Transverse colon (tissue), 4 donors: ENCODE measurements around the gene TMED8. TPM values are rescaled to one million over a fixed set of nuclear protein-coding genes. Genes with fewer than 3 reads are reported as not detected.
"Not testable (repeated sequence)": the region's sequence is repeated elsewhere in the genome, so short reads cannot be mapped to it uniquely, and the experiment has no call there.

ENCODE experiments used
- DNase-seq: peaks from one replicate; pipeline ENCODE4 v3.0.0-alpha.2; 2019
- H3K27ac ChIP-seq, 4 donors: fragments of 200-600 bp; sonication (generic); 2 replicates each; pipeline ENCODE4 v1.5.1; 2016 to 2018; ENCODE audit warnings: inconsistent platforms in 4 of 4
- H3K27me3 ChIP-seq: fragments of 200-600 bp; sonication (generic); 2 replicates; pipeline ENCODE4 v1.5.1; 2017; ENCODE audit warnings: inconsistent platforms
- H3K36me3 ChIP-seq, 4 donors: fragments of 200-600 bp; sonication (generic); 2 replicates each; pipeline ENCODE4 v1.5.1; 2017 to 2019; ENCODE audit warnings: inconsistent platforms in 4 of 4
- H3K4me1 ChIP-seq, 4 donors: fragments of 200-600 bp; sonication (generic); 2 replicates each; pipeline ENCODE4 v1.5.1; 2017 to 2020; ENCODE audit warnings: inconsistent platforms in 4 of 4
- H3K4me3 ChIP-seq, 4 donors: fragments of 200-600 bp; sonication (generic); 1 replicate in 1 of 4; 2 replicates in 3 of 4; pipeline versions ENCODE4 v1.5.1 to v1.6.1; 2017 to 2019; ENCODE audit warnings: inconsistent platforms in 4 of 4
- H3K9me3 ChIP-seq, 2 donors: fragments of 200-600 bp; sonication (generic); 2 replicates each; pipeline ENCODE4 v1.5.1; 2017 to 2019; ENCODE audit warnings: inconsistent platforms in 2 of 2
- CTCF ChIP-seq, 5 experiments: fragments of 200-600 bp in 3 of 5; fragments of 450-650 bp in 2 of 5; sonication (generic) in 3 of 5; IDR thresholded peaks; 1 replicate in 2 of 5; 2 replicates in 3 of 5; pipeline ENCODE4 v1.5.1; 2016 to 2017; ENCODE audit warnings: antibody characterized with exemption in 5 of 5, inconsistent platforms in 3 of 5, mild to moderate bottlenecking in 2 of 5, moderate library complexity in 1 of 5
- EP300 ChIP-seq: sonication (generic); formaldehyde crosslinking; IDR thresholded peaks from one replicate; pipeline ENCODE4 v1.6.1; 2017; ENCODE audit warnings: antibody characterized with exemption, low read depth
- POLR2A ChIP-seq: fragments of 450-650 bp; IDR thresholded peaks from one replicate; pipeline ENCODE4 v1.6.1; 2016; ENCODE audit warnings: antibody characterized with exemption, mild to moderate bottlenecking, moderate library complexity
- POLR2AphosphoS5 ChIP-seq, 3 donors: sonication (generic); formaldehyde crosslinking; IDR thresholded peaks; one replicate each; pipeline ENCODE4 v1.6.1; 2016; ENCODE audit warnings: antibody characterized with exemption in 3 of 3
- WGBS, 2 donors: methylation state at CpG; one replicate each; pipeline ENCODE4 v1.1.5; 2018; ENCODE audit warnings: low coverage in 1 of 2; 5-methylcytosine and 5-hydroxymethylcytosine counted together
- in situ Hi-C, 4 donors: fragments of 200-750 bp; cut with MboI; loops; one replicate each; pipeline versions ENCODE4 v1.15.0 to v1.15.1; 2017; ENCODE audit warnings: low sequenced_read_pairs in 3 of 4, low pct_ligation_motif_present in 1 of 4, low pct_unique_long_range_greater_than_20kb in 1 of 4
- intact Hi-C: fragments of 100-400 bp; cut with DNase I; formaldehyde crosslinking; loops from one replicate; pipeline ENCODE4 v1.15.1; 2023; ENCODE audit warnings: low total_unique reads
- total RNA-seq, 4 donors: library from RNA; depleted of rRNA; stranded (reverse); fragments of >200 nt; gene quantifications; one replicate each; pipeline ENCODE4 v1.1.0, GENCODE V29; 2016

Gene TMED8
- total RNA-seq, 4 donors from 2014 or later = 4.9 to 9.2 (median 6.2) TPM

- Histone ChIP-seq H3K27ac (no peak overlapping the region), H3K36me3 (peaks cover 0 to 4% (median 0%) of the 10 kb centered on the region in 4 donors), H3K27me3 (no peaks in the 10 kb centered on the region), H3K4me1 (no peaks in the 10 kb centered on the region), H3K4me3 (no peak overlapping the region), H3K9me3 (no peaks in the 10 kb centered on the region)
- no peak for DNase-seq
- in situ Hi-C loops = no loop called here
- TF ChIP-seq POLR2A (no peak), CTCF (IDR thresholded peaks at IDR 0.05) (no peak), POLR2AphosphoS5 (IDR thresholded peaks at IDR 0.05) (no peak), EP300 (no peak)
- intact Hi-C loops = no loop called here
- WGBS, 2 donors = 88 to 95% methylated on average over 3 of the region's 3 CpGs
Observed at GRCh38 chr14:77337880-77338279, 39.0 kb downstream of the TMED8 start.

GRCh38 chr14:77337255-77337654, 39.6 kb downstream of the TMED8 start:
- DNase-seq, H3K27me3 ChIP-seq, H3K4me1 ChIP-seq, in situ Hi-C loops, H3K4me3 ChIP-seq, intact Hi-C loops, H3K9me3 ChIP-seq, H3K36me3 ChIP-seq, H3K27ac ChIP-seq: not testable (repeated sequence)
- WGBS, 2 donors = 93 to 94% methylated on average over 4 to 9 of the region's 9 CpGs

GRCh38 chr14:77335576-77335975, 41.3 kb downstream of the TMED8 start:
- no peaks in the 10 kb centered on the region for H3K4me1 ChIP-seq
- no peak for TF ChIP-seq POLR2A
- intact Hi-C loops = no loop called here
- 57 to 90% methylated on average over 1 to 3 of the region's 3 CpGs for WGBS, 2 donors
- no peaks in the 10 kb centered on the region for H3K9me3 ChIP-seq
- H3K27me3 ChIP-seq = no peaks in the 10 kb centered on the region
- H3K27ac ChIP-seq = no peak overlapping the region
- no peak for DNase-seq
- in situ Hi-C loops = no loop called here
- H3K36me3 ChIP-seq = no peaks in the 10 kb centered on the region
- H3K4me3 ChIP-seq = no peak overlapping the region

DNA sequence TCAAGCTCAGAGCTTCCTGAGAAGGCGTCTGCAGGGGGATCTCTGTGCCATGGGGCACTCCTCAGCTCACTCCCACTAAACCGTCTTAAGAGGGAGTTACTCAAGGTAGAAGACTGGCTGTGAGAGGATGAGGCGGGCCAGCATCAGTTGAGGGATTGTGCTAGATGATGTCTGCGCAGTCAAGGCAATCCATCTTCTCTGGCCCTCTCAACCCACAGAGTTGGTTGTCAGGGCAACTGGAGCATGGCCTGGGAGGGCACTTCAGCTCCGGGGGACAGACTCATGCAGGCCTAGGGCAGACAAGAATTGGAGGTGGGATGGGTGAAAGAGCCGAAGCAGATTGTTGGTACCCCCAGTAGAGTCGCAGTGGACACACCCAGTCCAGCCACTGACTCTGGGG, 47.0 kb downstream of the TMED8 start:
- Histone ChIP-seq H3K27me3 (no peaks in the 10 kb centered on the region), H3K4me1 (no peaks in the 10 kb centered on the region), H3K4me3 (no peak overlapping the region), H3K36me3 (no peaks in the 10 kb centered on the region), H3K9me3 (no peaks in the 10 kb centered on the region), H3K27ac (no peak overlapping the region)
- in situ Hi-C loops = loop anchor here in 1 of 4 donors (10.0 kb wide), 1 partner anchor 125 kb away; the partner anchor contains the start of genes AHSA1 and VIPAS39
- intact Hi-C loops = loop anchor here (5.0 kb wide), 1 partner anchor 1268 kb away; no protein-coding TSS in a partner anchor
- 89% methylated on average over 7 of the region's 7 CpGs; no CpG with 5 or more reads in 1 of the 2 donors for WGBS, 2 donors
- TF ChIP-seq CTCF (IDR thresholded peaks at IDR 0.05) = no peak
- no peak for TF ChIP-seq POLR2AphosphoS5 (IDR thresholded peaks at IDR 0.05)
- TF ChIP-seq POLR2A = no peak
- TF ChIP-seq EP300 = no peak
- DNase-seq = no peak

DNA sequence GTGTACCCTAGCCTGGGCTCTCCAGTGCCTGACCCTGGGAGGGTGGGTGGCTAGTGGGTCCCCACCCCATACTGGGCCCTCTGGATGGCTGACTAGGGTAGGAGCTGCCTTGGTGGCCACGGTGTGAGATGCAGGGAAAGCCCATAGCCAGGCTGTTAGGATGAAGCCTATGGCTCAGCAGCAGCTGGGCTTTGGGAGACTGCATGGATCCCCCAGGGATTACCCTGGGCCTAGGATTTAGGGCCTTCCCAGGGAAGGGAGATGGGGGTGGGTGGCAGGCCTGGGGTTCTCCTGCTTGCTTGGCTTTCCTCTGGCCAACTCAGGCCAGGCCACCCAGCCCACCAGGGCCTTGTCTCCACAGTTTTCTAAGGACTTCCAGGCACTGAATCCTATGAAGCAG, 49.8 kb downstream of the TMED8 start:
- peaks cover 0 to 6% (median 4%) of the 10 kb centered on the region in 4 donors for H3K4me1 ChIP-seq
- no peak for DNase-seq
- H3K9me3 ChIP-seq = no peaks in the 10 kb centered on the region
- intact Hi-C loops (no loop called here), in situ Hi-C loops (loop anchor here in 1 of 4 donors (10.0 kb wide), 1 partner anchor 128 kb away; the partner anchor contains the start of genes AHSA1 and VIPAS39)
- TF ChIP-seq POLR2A = no peak
- no peak overlapping the region for H3K27ac ChIP-seq
- no peak overlapping the region for H3K4me3 ChIP-seq
- no peaks in the 10 kb centered on the region for H3K27me3 ChIP-seq
- 90% methylated on average over 1 of the region's 1 CpG; no CpG with 5 or more reads in 1 of the 2 donors for WGBS, 2 donors
- H3K36me3 ChIP-seq = no peaks in the 10 kb centered on the region

GRCh38 chr14:77325746-77326094, 51.2 kb downstream of the TMED8 start:
- in situ Hi-C loops = loop anchor here in 1 of 4 donors (10.0 kb wide), 1 partner anchor 129 kb away; the partner anchor contains the start of genes AHSA1 and VIPAS39
- intact Hi-C loops = no loop called here

More at GRCh38 chr14:77325746-77326094, 51.2 kb downstream of the TMED8 start:
- Histone ChIP-seq H3K36me3 (no peaks in the 10 kb centered on the region), H3K4me1 (peaks cover 0 to 9% (median 7%) of the 10 kb centered on the region in 4 donors), H3K27ac (no peak overlapping the region), H3K4me3 (no peak overlapping the region), H3K27me3 (no peaks in the 10 kb centered on the region), H3K9me3 (no peaks in the 10 kb centered on the region)
- WGBS, 2 donors = 80 to 84% methylated on average over 1 to 3 of the region's 3 CpGs
- DNase-seq = no peak
- TF ChIP-seq EP300 = no peak
- TF ChIP-seq POLR2A = no peak
- TF ChIP-seq POLR2AphosphoS5 (IDR thresholded peaks at IDR 0.05) = no peak
- no peak for TF ChIP-seq CTCF (IDR thresholded peaks at IDR 0.05)
